GM20000 (cell line): Measurements from ENCODE around the gene NFXL1.

Experiments used
- DNase-seq: peaks from one replicate; pipeline ENCODE4 v3.0.0; 2012; ENCODE audit warnings: low spot score
- TF ChIP-seq, protein P1 (sequence below): IDR thresholded peaks from 2 replicates; pipeline ENCODE4 v1.5.1; 2012; ENCODE audit warnings: mild to moderate bottlenecking, control low read depth; ENCODE audit errors: extremely low read depth, missing control alignments

Gene NFXL1

DNA sequence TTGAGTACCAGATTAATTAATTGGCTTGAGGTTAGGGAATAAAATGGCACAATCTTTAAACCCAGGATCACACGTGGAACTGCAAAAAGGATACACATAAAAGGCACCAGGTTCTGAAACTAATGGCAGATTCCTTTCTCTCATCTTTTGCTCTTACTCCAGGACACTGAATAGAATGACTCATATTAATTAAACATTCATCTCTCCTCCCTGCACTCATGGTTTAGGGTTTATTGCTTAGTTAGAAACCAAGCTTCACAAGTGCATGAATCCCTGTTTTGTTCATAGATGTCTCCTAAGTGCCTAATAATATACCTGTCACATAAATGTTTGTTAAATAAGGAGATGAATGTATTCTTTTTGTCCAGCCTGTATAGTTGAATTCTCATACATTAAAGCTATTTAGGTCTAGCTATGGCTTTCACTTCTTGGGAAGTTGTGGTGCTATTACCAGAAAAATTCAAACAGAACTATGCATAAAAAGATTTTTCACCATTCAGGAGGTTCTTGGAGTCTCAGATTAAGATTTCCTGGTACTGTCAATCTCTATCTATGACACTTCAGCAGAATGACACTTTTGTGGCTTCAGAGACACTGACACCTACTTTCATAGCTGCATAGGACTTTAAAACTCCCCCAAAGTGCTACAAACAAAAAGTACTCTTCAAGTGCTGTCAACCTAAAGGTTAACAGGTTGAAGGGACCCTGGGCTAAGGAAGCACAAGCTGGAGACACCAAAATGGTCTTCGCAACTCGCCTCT lies 83.9 kb downstream of the NFXL1 start:
- TF ChIP-seq, protein P1, sequence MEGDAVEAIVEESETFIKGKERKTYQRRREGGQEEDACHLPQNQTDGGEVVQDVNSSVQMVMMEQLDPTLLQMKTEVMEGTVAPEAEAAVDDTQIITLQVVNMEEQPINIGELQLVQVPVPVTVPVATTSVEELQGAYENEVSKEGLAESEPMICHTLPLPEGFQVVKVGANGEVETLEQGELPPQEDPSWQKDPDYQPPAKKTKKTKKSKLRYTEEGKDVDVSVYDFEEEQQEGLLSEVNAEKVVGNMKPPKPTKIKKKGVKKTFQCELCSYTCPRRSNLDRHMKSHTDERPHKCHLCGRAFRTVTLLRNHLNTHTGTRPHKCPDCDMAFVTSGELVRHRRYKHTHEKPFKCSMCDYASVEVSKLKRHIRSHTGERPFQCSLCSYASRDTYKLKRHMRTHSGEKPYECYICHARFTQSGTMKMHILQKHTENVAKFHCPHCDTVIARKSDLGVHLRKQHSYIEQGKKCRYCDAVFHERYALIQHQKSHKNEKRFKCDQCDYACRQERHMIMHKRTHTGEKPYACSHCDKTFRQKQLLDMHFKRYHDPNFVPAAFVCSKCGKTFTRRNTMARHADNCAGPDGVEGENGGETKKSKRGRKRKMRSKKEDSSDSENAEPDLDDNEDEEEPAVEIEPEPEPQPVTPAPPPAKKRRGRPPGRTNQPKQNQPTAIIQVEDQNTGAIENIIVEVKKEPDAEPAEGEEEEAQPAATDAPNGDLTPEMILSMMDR: no peak
- DNase-seq: no peak

DNA sequence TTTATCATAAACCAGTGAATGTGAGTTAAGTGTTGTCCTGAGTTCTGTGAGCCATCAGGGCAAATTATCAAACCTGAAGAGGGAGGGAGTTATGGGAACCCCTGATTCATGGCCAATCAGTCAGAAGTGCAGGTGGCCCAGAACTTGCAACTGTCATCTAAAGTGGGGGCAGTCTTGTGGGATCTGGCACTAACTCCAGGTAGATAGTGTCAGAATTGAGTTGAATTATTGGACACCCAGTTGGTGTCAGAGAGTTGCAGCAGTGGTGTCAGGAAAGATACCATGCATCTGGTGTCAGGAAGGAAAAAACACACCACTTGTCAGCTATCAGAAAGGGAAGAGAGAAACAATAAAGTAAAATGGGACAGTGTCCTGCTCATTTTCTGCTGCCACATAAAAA lies 84.9 kb downstream of the NFXL1 start:
- TF ChIP-seq, protein P1: no peak
- DNase-seq: no peak

DNA sequence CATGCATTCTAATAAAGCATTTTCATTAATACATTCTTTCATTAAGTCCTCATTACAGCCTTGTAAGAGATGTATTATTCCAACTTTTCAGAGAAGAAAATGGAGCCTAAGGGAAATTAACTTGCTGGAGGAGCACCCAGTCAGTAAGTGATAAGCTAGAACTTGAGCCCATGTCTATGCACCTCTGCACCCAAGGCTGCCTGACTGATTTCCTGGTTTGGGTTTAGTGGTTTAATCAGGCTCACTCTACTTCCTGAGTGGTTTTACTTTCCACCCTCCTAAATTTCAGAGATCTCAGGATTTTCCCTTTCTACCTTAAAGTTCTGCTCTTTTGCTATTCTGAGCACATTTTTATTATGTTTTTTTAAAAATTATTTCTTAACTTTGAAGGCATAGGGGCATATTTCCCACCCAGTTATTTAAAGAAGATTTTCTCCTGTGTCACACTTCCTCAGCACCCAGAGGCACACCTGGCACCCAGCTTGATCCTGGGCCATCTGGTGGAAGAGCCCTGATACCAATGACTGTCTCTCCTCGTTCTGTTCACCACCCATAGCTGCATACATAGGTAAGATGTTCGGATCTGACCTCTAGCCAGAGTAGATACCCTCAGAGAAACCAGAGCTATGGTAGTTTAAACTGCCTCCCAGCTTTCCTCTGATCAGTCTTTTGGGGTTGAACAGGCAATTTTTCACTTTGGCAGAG lies 86.9 kb downstream of the NFXL1 start:
- no peak for DNase-seq
- TF ChIP-seq, protein P1: no peak

DNA sequence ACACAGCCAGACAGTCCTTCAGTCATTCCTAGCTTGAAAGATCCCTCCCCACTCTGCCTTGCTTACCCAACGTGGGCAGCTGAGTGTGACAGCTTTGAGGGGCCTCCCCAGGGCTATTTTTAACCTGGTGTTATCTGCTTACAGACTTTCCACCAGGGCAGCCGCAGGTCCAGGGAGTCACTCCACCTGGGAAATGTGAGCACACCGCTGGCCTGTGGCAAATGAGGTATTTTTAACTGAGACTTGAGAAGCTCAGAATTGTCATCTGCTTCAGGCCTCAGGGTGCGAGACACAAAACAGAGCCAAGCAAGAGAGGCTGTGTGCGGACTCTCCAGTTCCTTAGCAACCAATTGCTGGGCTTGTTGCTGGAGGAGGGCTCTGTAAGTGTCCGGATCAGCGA lies 89.5 kb downstream of the NFXL1 start:
- TF ChIP-seq, protein P1: no peak
- DNase-seq: no peak

DNA sequence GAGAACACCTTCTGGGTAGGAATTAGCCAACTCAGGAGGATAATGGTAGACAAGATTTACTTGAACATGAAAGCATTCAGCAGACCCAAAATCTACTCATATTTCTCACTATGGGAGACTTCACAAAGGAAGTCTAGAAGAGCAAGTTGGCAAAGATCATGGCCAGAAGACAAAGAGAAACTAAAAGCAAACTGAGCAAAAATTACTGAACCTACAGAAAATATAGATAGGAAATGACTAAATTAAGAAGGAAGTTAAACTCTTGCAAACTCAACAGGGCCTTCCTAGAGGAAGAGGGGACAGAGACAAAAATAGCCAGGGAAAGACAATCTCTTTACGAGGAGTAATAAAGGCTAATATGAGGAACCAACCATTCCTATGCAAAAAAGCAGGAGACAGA lies 95.2 kb downstream of the NFXL1 start:
- TF ChIP-seq, protein P1: no peak

DNA sequence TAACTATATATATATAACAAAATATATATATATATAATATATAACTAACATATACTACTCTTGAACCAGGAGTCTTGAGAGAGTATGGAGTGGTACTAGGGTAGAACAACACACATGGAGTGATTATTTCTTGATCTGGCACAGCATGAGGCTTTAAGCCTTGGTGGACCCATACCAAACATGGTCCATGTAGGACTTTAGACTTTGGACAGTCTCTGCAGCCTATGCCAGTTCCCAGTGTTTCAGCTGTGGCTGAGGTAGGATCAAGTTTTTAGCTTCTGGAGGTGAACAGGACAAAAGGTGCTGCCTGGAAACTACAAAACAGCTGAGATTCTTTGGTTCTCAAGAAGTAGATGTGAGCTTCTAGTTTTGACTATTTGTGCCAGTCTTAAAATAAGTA lies 97.1 kb downstream of the NFXL1 start:
- no peak for DNase-seq
- TF ChIP-seq, protein P1: no peak

More for the DNA sequence above, 95.2 kb downstream of the NFXL1 start:
- DNase-seq: no peak

DNA sequence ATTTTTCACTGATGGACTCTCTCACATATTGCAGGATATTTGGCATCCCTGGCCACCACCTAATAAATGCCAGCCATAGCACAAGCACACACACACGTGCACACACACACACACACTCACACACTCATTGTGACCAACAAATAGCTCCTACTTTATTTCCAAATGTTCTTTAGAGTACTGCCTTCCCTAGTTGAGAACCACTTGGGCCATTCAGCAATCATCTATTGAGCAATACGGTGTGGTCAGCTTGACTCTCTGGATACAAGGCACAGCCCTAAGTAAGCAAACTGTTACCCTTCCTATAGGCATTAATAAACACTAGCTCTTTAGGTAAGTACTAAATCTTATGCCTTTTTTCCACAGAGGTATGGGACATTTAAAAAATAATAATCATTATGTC lies 97.6 kb downstream of the NFXL1 start:
- TF ChIP-seq, protein P1: no peak
- DNase-seq: no peak
